GM12878 (cell line): ENCODE data around the gene GSTA1. TPM values are rescaled to one million over a fixed set of nuclear protein-coding genes. Genes with fewer than 3 reads are reported as not detected.

Experiments used
- ATAC-seq: fragments of 200-7000 bp; cut with Tn5 transposase; 3 replicates; pipeline ENCODE4 v1.9.1; 2020; ENCODE audit warnings: mild to moderate bottlenecking, moderate library complexity
- BruUV-seq: library from RNA; stranded (reverse); fragments of 400-500 nt; replicated peaks from 2 replicates; lab custom pipeline; 2021; lab: Mats Ljungman, UMichigan
- CTCF ChIA-PET: fragments of 300-600 bp; sonication (Branson Sonifier 250); formaldehyde crosslinking; extraction: SDS; loops from one replicate; lab custom pipeline; 2021; ENCODE audit warnings: inconsistent platforms; lab: Yijun Ruan, JAX
- POLR2A ChIA-PET: fragments of 350-600 bp; formaldehyde crosslinking; extraction: SDS; loops from one replicate; lab custom pipeline; 2021; ENCODE audit warnings: inconsistent platforms; lab: Charles Lee
- RAD21 ChIA-PET: fragments of 300-600 bp; sonication (Branson Sonifier 250); formaldehyde crosslinking; loops from one replicate; lab custom pipeline; 2023; ENCODE audit warnings: antibody characterized with exemption; ENCODE audit not compliant: unreplicated experiment; lab: Charles Lee
- SMC1A ChIA-PET: fragments of 300-600 bp; sonication (Branson Sonifier 250); formaldehyde crosslinking; loops from one replicate; lab custom pipeline; 2023; ENCODE audit not compliant: unreplicated experiment, uncharacterized antibody; lab: Charles Lee
- DNase-seq: peaks from one replicate; pipeline ENCODE4 v3.0.0-alpha.2; 2011; ENCODE audit warnings: low read depth, low spot score
- FAIRE-seq: peaks from 3 replicates; lab custom pipeline; 2011; peaks lifted over from hg19 to GRCh38; lab: Jason Lieb, UNC
- H2AFZ ChIP-seq: 2 replicates; pipeline ENCODE4 v1.6.0; 2011; ENCODE audit warnings: low read depth, low read length, control low read depth; ENCODE audit not compliant: control insufficient read depth
- H3K27ac ChIP-seq: 2 replicates; pipeline ENCODE4 v1.5.1; 2011; ENCODE audit warnings: control low read depth; ENCODE audit not compliant: control insufficient read depth, insufficient read depth
- H3K27me3 ChIP-seq, 2 experiments: replicated peaks in 1 of 2; 2 replicates each; pipeline versions ENCODE4 v1.6.0 to v1.6.1; 2011; ENCODE audit warnings: low read length in 1 of 2; ENCODE audit not compliant: control insufficient read depth in 2 of 2, insufficient read depth in 2 of 2
- H3K36me3 ChIP-seq, 2 experiments: 2 replicates each; pipeline ENCODE4 v1.5.1; 2011; ENCODE audit warnings: low read length in 1 of 2; ENCODE audit not compliant: control insufficient read depth in 2 of 2, insufficient read depth in 2 of 2
- H3K4me1 ChIP-seq: 2 replicates; pipeline ENCODE4 v1.6.1; 2011; ENCODE audit warnings: mild to moderate bottlenecking, low read length, moderate library complexity, mixed read lengths; ENCODE audit not compliant: control insufficient read depth, insufficient read depth
- H3K4me2 ChIP-seq: 2 replicates; pipeline ENCODE4 v1.6.0; 2011; ENCODE audit warnings: control low read depth; ENCODE audit not compliant: control insufficient read depth, insufficient read depth
- H3K4me3 ChIP-seq: fragments of 200-600 bp; sonication (generic); 2 replicates; pipeline ENCODE4 v1.5.1; 2016
- H3K79me2 ChIP-seq: 2 replicates; pipeline ENCODE4 v1.6.0; 2011; ENCODE audit warnings: low read length; ENCODE audit not compliant: control insufficient read depth, insufficient read depth
- H3K9ac ChIP-seq: 2 replicates; pipeline ENCODE4 v1.8.0; 2011; ENCODE audit warnings: low read length, control low read depth, mixed read lengths; ENCODE audit not compliant: control insufficient read depth, insufficient read depth
- H3K9me3 ChIP-seq: replicated peaks from 3 replicates; pipeline ENCODE4 v1.5.1; 2011; ENCODE audit warnings: mild to moderate bottlenecking, low read length; ENCODE audit not compliant: control insufficient read depth, insufficient read depth
- H4K20me1 ChIP-seq: 2 replicates; pipeline ENCODE4 v1.6.0; 2011; ENCODE audit not compliant: control insufficient read depth, insufficient read depth
- BMI1 ChIP-seq: fragments of 450-650 bp; IDR thresholded peaks from 2 replicates; pipeline ENCODE4 v1.6.1; 2016; ENCODE audit warnings: mild to moderate bottlenecking, moderate library complexity, borderline replicate concordance
- E2F8 ChIP-seq: fragments of 450-650 bp; IDR thresholded peaks from 2 replicates; pipeline ENCODE4 v1.6.1; 2018; ENCODE audit warnings: mild to moderate bottlenecking, low read depth, moderate library complexity; ENCODE audit not compliant: partially characterized antibody
- EED ChIP-seq: sonication (generic); IDR thresholded peaks from 2 replicates; pipeline ENCODE4 v1.6.1; 2016; ENCODE audit warnings: antibody characterized with exemption, low read depth
- EZH2 ChIP-seq: IDR thresholded peaks from 2 replicates; pipeline ENCODE4 v1.6.1; 2012; ENCODE audit warnings: low read depth, mild to moderate bottlenecking, control low read depth, inconsistent platforms, low read length, borderline replicate concordance; ENCODE audit not compliant: control insufficient read depth
- HSF1 ChIP-seq: fragments of 150-350 bp; IDR thresholded peaks from 2 replicates; pipeline ENCODE4 v1.6.1; 2014; ENCODE audit warnings: mild to moderate bottlenecking, low read depth, low read length
- MEF2A ChIP-seq: IDR thresholded peaks from 2 replicates; pipeline ENCODE4 v1.6.1; 2011; ENCODE audit warnings: low read depth, mild to moderate bottlenecking, low read length, moderate library complexity; ENCODE audit not compliant: insufficient read depth
- MTA3 ChIP-seq: IDR thresholded peaks from 2 replicates; pipeline ENCODE4 v1.6.1; 2012; ENCODE audit warnings: low read length, inconsistent platforms, borderline replicate concordance
- NFYA ChIP-seq: IDR thresholded peaks from 2 replicates; pipeline ENCODE4 v1.6.1; 2011; ENCODE audit warnings: low read depth, mild to moderate bottlenecking, low read length, improper control_type of control experiment, borderline replicate concordance
- NR2C1 ChIP-seq: fragments of 450-650 bp; IDR thresholded peaks from 2 replicates; pipeline ENCODE4 v1.6.1; 2017; ENCODE audit warnings: antibody characterized with exemption, mild to moderate bottlenecking, moderate library complexity
- PAX8 ChIP-seq: fragments of 450-650 bp; IDR thresholded peaks from 2 replicates; pipeline ENCODE4 v1.6.1; 2017; ENCODE audit warnings: mild to moderate bottlenecking, moderate library complexity
- RAD21 ChIP-seq: IDR thresholded peaks from 2 replicates; pipeline ENCODE4 v1.6.1; 2011; ENCODE audit warnings: mild to moderate bottlenecking, low read depth, low read length, moderate library complexity; ENCODE audit not compliant: insufficient read depth
- RB1 ChIP-seq: fragments of 450-650 bp; formaldehyde crosslinking; IDR thresholded peaks from 2 replicates; pipeline ENCODE4 v1.6.1; 2017; ENCODE audit warnings: mild to moderate bottlenecking, borderline replicate concordance
- SPI1 ChIP-seq: IDR thresholded peaks from 2 replicates; pipeline ENCODE4 v1.6.1; 2011; ENCODE audit warnings: low read depth, mild to moderate bottlenecking, low read length, moderate library complexity, borderline replicate concordance; ENCODE audit not compliant: insufficient read depth
- TAF1 ChIP-seq: IDR thresholded peaks from 2 replicates; pipeline ENCODE4 v1.6.1; 2011; ENCODE audit warnings: mild to moderate bottlenecking, low read depth, low read length, borderline replicate concordance
- TBL1XR1 ChIP-seq: IDR thresholded peaks from 2 replicates; pipeline ENCODE4 v1.6.1; 2012; ENCODE audit warnings: low read depth, low read length, improper control_type of control experiment
- TCF3 ChIP-seq: IDR thresholded peaks from 2 replicates; pipeline ENCODE4 v1.6.1; 2012; ENCODE audit warnings: low read depth, mild to moderate bottlenecking, low read length, borderline replicate concordance; ENCODE audit not compliant: insufficient read depth
- WGBS: methylation state at CpG from one replicate; pipeline ENCODE4 v1.1.6; 2016; ENCODE audit warnings: low lambda C conversion rate; ENCODE audit not compliant: insufficient replicate concordance, insufficient coverage; ENCODE audit errors: missing lambda C conversion rate; 5-methylcytosine and 5-hydroxymethylcytosine counted together
- in situ Hi-C: fragments of 300-500 bp; cut with MboI; formaldehyde crosslinking; loops from 9 replicates; pipeline ENCODE4 v1.14.3; 2018; ENCODE audit warnings: mixed read lengths
- intact Hi-C: fragments of 100-400 bp; cut with micrococcal nuclease; formaldehyde crosslinking; loops from one replicate; pipeline ENCODE4 v1.14.2; 2022; ENCODE audit not compliant: unreplicated experiment
- polyA plus RNA-seq, 11 experiments: library from polyadenylated mRNA; depleted of rRNA in 4 of 11; unstranded in 6 of 11; stranded (reverse) in 5 of 11; fragments of >200 nt; fragmentation: Nextera tagmentation in 4 of 11; fragmentation: Illumina TruSeq in 1 of 11; extraction: Ambion mirVana in 4 of 11; extraction: Trizol in 1 of 11; gene quantifications; 1 replicate in 1 of 11; 2 replicates in 10 of 11; pipeline versions ENCODE4 v1.2.1 to v1.2.3, GENCODE V29; 2011 to 2016; ENCODE audit warnings: inconsistent platforms in 2 of 11, missing spikeins in 2 of 11, low read depth in 1 of 11
- total RNA-seq, 4 experiments: library from RNA; depleted of rRNA in 3 of 4; stranded (reverse); fragments of >200 nt in 3 of 4; fragmentation: Illumina TruSeq in 1 of 4; extraction: Trizol in 1 of 4; gene quantifications; 2 replicates each; pipeline versions ENCODE4 v1.2.1 to v1.2.3, GENCODE V29; 2013 to 2021

The GSTA1 gene
- total and polyA plus RNA-seq, 10 of the 15 experiments (the other 5 are each of a cell fraction or from before 2014, with no cell fraction given) = 0.51 TPM; not detected in 9

- H3K4me1 ChIP-seq = no peaks in the 10 kb centered on the region
- ChIA-PET POLR2A (no interaction called here), SMC1A (no interaction called here), RAD21 (no interaction called here), CTCF (no interaction called here)
- H3K4me2 ChIP-seq = no peak overlapping the region
- no peak overlapping the region for H3K27ac ChIP-seq
- H3K79me2 ChIP-seq = no peaks in the 10 kb centered on the region
- intact Hi-C loops (no loop called here), in situ Hi-C loops (no loop called here)
- H3K27me3 ChIP-seq = no peaks in the 10 kb centered on the region
- no peak overlapping the region for H3K4me3 ChIP-seq
- FAIRE-seq (no peak), DNase-seq (no peak), ATAC-seq (no peak)
- no peak overlapping the region for H2AFZ ChIP-seq
- TF ChIP-seq TAF1 = no peak
- TF ChIP-seq TCF3 = no peak
- TF ChIP-seq NFYA = no peak
- TF ChIP-seq MEF2A = no peak
- no peak for TF ChIP-seq RAD21
- TF ChIP-seq TBL1XR1 = no peak
- no peak for TF ChIP-seq EZH2
- no peak for TF ChIP-seq PAX8
- no peak for TF ChIP-seq SPI1
- TF ChIP-seq RB1 = no peak
- no peak for TF ChIP-seq NR2C1
- TF ChIP-seq MTA3 = no peak
- no peak for TF ChIP-seq BMI1
- no peak for TF ChIP-seq E2F8
- no peak for TF ChIP-seq HSF1
- no peak for TF ChIP-seq EED
- 4% methylated on average over 6 of the region's 6 CpGs for WGBS
- BruUV-seq = no TSS peak
- no peaks in the 10 kb centered on the region for H4K20me1 ChIP-seq
- no peak overlapping the region for H3K9ac ChIP-seq
- H3K9me3 ChIP-seq = no peaks in the 10 kb centered on the region
- no peaks in the 10 kb centered on the region for H3K36me3 ChIP-seq
Measured at GRCh38 chr6:52760105-52760765, 43.4 kb downstream of the GSTA1 start.
